Urinary bladder (tissue), 4 donors: Measurements from ENCODE around the gene ZNF408. TPM values are rescaled to one million over a fixed set of nuclear protein-coding genes. Genes with fewer than 3 reads are reported as not detected.

Experiments
- DNase-seq: peaks from one replicate; pipeline ENCODE4 v3.0.0-alpha.2; 2015; ENCODE audit errors: extremely low spot score
- H3K27ac ChIP-seq: one replicate; pipeline ENCODE4 v1.5.1; 2013; ENCODE audit warnings: low read depth, mild to moderate bottlenecking, moderate library complexity
- H3K36me3 ChIP-seq: one replicate; pipeline ENCODE4 v1.6.1; 2013; ENCODE audit warnings: mild to moderate bottlenecking, moderate library complexity; ENCODE audit not compliant: insufficient read depth
- H3K4me1 ChIP-seq: one replicate; pipeline ENCODE4 v1.6.1; 2013; ENCODE audit warnings: mild to moderate bottlenecking, moderate library complexity; ENCODE audit not compliant: insufficient read depth
- H3K4me3 ChIP-seq: one replicate; pipeline ENCODE4 v1.5.1; 2013; ENCODE audit warnings: low read depth, low read length
- whole genome bisulfite sequencing: extraction: QIAGEN DNeasy Blood & Tissue Kit; methylation state at CpG from one replicate; pipeline ENCODE4 v1.1.7; 2013; 5-methylcytosine and 5-hydroxymethylcytosine counted together
- polyA plus RNA-seq: library from polyadenylated mRNA; stranded (reverse); fragments of 200-250 nt; gene quantifications from one replicate; pipeline ENCODE4 v1.2.3, GENCODE V29; 2013
- total RNA-seq: library from RNA; depleted of rRNA; stranded (reverse); fragments of >200 nt; gene quantifications from one replicate; pipeline ENCODE4 v1.2.3, GENCODE V29; 2014
- donor health status: healthy with polysubstance abuse.
- donor health status: healthy.

ZNF408 gene
- 3.1 TPM for total RNA-seq
- 10.3 TPM for polyA plus RNA-seq

GRCh38 chr11:46700241-46701077 lies at the start of gene ZNF408, which contains the start of gene ARHGAP1:
ZNF408 (plus strand) TSS chr11:46701031; CDS start chr11:46701048, 17 bp downstream.
ARHGAP1 (minus strand) TSS chr11:46700619; CDS start chr11:46696107, 4,512 bp downstream.
- H3K4me1 ChIP-seq, result peaks cover 4% of the 10 kb centered on the region

GRCh38 chr11:46655631-46656030 lies 45.2 kb upstream of the ZNF408 start:
- 94% methylated on average over 4 of the region's 4 CpGs for WGBS
- no peaks in the 10 kb centered on the region for H3K4me1 ChIP-seq
- H3K27ac ChIP-seq, result no peak overlapping the region
- no peak overlapping the region for H3K4me3 ChIP-seq
- peaks cover 18% of the 10 kb centered on the region for H3K36me3 ChIP-seq
- DNase-seq, result no peak

More at GRCh38 chr11:46700241-46701077, at the start of gene ZNF408, which contains the start of gene ARHGAP1:
- H3K36me3 ChIP-seq, result peaks cover 5% of the 10 kb centered on the region
- peak within 1 kb of the TSS; percentile 51 for H3K27ac ChIP-seq
- under 1% methylated on average over 44 of the region's 44 CpGs for WGBS
- DNase-seq, result peak; percentile 97
- peak within 1 kb of the TSS; percentile 82 for H3K4me3 ChIP-seq

GRCh38 chr11:46657186-46657585 lies 43.6 kb upstream of the ZNF408 start:
- DNase-seq, result no peak
- no peaks in the 10 kb centered on the region for H3K4me1 ChIP-seq
- peaks cover 15% of the 10 kb centered on the region for H3K36me3 ChIP-seq
- H3K27ac ChIP-seq, result no peak overlapping the region
- H3K4me3 ChIP-seq, result no peak overlapping the region
- 82% methylated on average over 3 of the region's 3 CpGs for WGBS

- WGBS, result 86% methylated on average over 4 of the region's 4 CpGs
- H3K4me3 ChIP-seq, result no peak overlapping the region
- H3K4me1 ChIP-seq, result no peaks in the 10 kb centered on the region
- DNase-seq, result no peak
- H3K36me3 ChIP-seq, result peaks cover 15% of the 10 kb centered on the region
- H3K27ac ChIP-seq, result no peak overlapping the region
Measured at GRCh38 chr11:46658259-46658658, 42.6 kb upstream of the ZNF408 start.

GRCh38 chr11:46659908-46660307 lies 40.9 kb upstream of the ZNF408 start:
- no peak for DNase-seq
- Histone ChIP-seq H3K4me1 (no peaks in the 10 kb centered on the region), H3K27ac (no peak overlapping the region), H3K4me3 (no peak overlapping the region), H3K36me3 (peaks cover 13% of the 10 kb centered on the region)
- 88% methylated on average over 1 of the region's 1 CpG for WGBS

- no peak overlapping the region for H3K4me3 ChIP-seq
- peaks cover 9% of the 10 kb centered on the region for H3K36me3 ChIP-seq
- H3K4me1 ChIP-seq, result no peaks in the 10 kb centered on the region
- DNase-seq, result no peak
- H3K27ac ChIP-seq, result no peak overlapping the region
Measured at GRCh38 chr11:46661836-46662235, 39.0 kb upstream of the ZNF408 start.

- no peak for DNase-seq
- Histone ChIP-seq H3K27ac (no peak overlapping the region), H3K4me3 (no peak overlapping the region), H3K36me3 (peaks cover 8% of the 10 kb centered on the region), H3K4me1 (no peaks in the 10 kb centered on the region)
Measured at GRCh38 chr11:46662366-46662765, 38.5 kb upstream of the ZNF408 start.

- H3K4me1 ChIP-seq, result no peaks in the 10 kb centered on the region
- no peak for DNase-seq
- no peak overlapping the region for H3K27ac ChIP-seq
- H3K36me3 ChIP-seq, result peaks cover 8% of the 10 kb centered on the region
- no peak overlapping the region for H3K4me3 ChIP-seq
- WGBS, result 83% methylated on average over 4 of the region's 4 CpGs
Measured at GRCh38 chr11:46663277-46663940, 37.4 kb upstream of the ZNF408 start.

GRCh38 chr11:46664612-46665011 lies 36.2 kb upstream of the ZNF408 start:
- Histone ChIP-seq H3K36me3 (peaks cover 3% of the 10 kb centered on the region), H3K4me1 (no peaks in the 10 kb centered on the region), H3K4me3 (no peak overlapping the region), H3K27ac (no peak overlapping the region)
- 67% methylated on average over 6 of the region's 6 CpGs for WGBS
- DNase-seq, result no peak

GRCh38 chr11:46665356-46665755 lies 35.5 kb upstream of the ZNF408 start:
- no peaks in the 10 kb centered on the region for H3K36me3 ChIP-seq
- no peak for DNase-seq
- WGBS, result 89% methylated on average over 1 of the region's 1 CpG
- H3K4me3 ChIP-seq, result no peak overlapping the region
- no peak overlapping the region for H3K27ac ChIP-seq
- no peaks in the 10 kb centered on the region for H3K4me1 ChIP-seq

GRCh38 chr11:46666516-46666915 lies 34.3 kb upstream of the ZNF408 start:
- no peaks in the 10 kb centered on the region for H3K4me1 ChIP-seq
- no peak overlapping the region for H3K27ac ChIP-seq
- no peak for DNase-seq
- H3K36me3 ChIP-seq, result no peaks in the 10 kb centered on the region
- no peak overlapping the region for H3K4me3 ChIP-seq
- 63% methylated on average over 5 of the region's 5 CpGs for WGBS

- DNase-seq, result no peak
- Histone ChIP-seq H3K4me1 (no peaks in the 10 kb centered on the region), H3K27ac (no peak overlapping the region), H3K36me3 (no peaks in the 10 kb centered on the region), H3K4me3 (no peak overlapping the region)
- 78% methylated on average over 2 of the region's 2 CpGs for WGBS
Measured at GRCh38 chr11:46667043-46667481, 33.8 kb upstream of the ZNF408 start.

- Histone ChIP-seq H3K27ac (no peak overlapping the region), H3K4me1 (no peaks in the 10 kb centered on the region), H3K36me3 (no peaks in the 10 kb centered on the region), H3K4me3 (no peak overlapping the region)
- WGBS, result 84% methylated on average over 12 of the region's 12 CpGs
- no peak for DNase-seq
Measured at GRCh38 chr11:46668480-46669085, 32.2 kb upstream of the ZNF408 start.
